Measurements from ENCODE around the gene WASHC3.

- TF ChIP-seq CTCF (IDR thresholded peaks at IDR 0.05), result no peak
- TF ChIP-seq EP300 (IDR thresholded peaks at IDR 0.05), result no peak
Observed at GRCh38 chr12:102023343-102023930, 38.4 kb downstream of the WASHC3 start.
